HUDEP-2 (cell line): ENCODE results near the gene DLL1.
A peak's percentile ranks its signal among the peaks of the same experiment; 100 is the strongest.

ENCODE experiments used
- DNase-seq, 76 experiments: peaks; one replicate each; lab custom pipeline; 2025; ENCODE audit not compliant: unreplicated experiment in 76 of 76; lab: John Stamatoyannopoulos, UW

Gene DLL1

GRCh38 chr6:170296423-170296745 is 5.5 kb upstream of the DLL1 start:
- DNase-seq = no peak

GRCh38 chr6:170295510-170296422 is 4.9 kb upstream of the DLL1 start:
- DNase-seq = peak in 14 of 76 experiments; percentile 11 to 99 (median 95)

- DNase-seq = no peak
Observed at GRCh38 chr6:170294813-170295509, 4.1 kb upstream of the DLL1 start.

GRCh38 chr6:170294298-170294730 is 3.4 kb upstream of the DLL1 start:
- DNase-seq = no peak

- no peak for DNase-seq
Observed at GRCh38 chr6:170293341-170294231, 2.7 kb upstream of the DLL1 start.

GRCh38 chr6:170292407-170293158 is 1.7 kb upstream of the DLL1 start:
- DNase-seq = peak in 6 of 76 experiments; percentile 6 to 31 (median 20)

- DNase-seq = no peak
Observed at GRCh38 chr6:170292111-170292406, 1.2 kb upstream of the DLL1 start.

GRCh38 chr6:170291271-170292110 is 613 bp upstream of the DLL1 start:
- no peak for DNase-seq

GRCh38 chr6:170289951-170290295 is 955 bp downstream of the DLL1 start:
- no peak for DNase-seq

GRCh38 chr6:170289180-170289931 is 1.5 kb downstream of the DLL1 start:
- no peak for DNase-seq

- no peak for DNase-seq
Observed at GRCh38 chr6:170288852-170289179, 2.1 kb downstream of the DLL1 start.

- peak in 1 of 76 experiments; percentile 15 for DNase-seq
Observed at GRCh38 chr6:170288091-170288631, 2.7 kb downstream of the DLL1 start.

GRCh38 chr6:170287371-170287876 is 3.5 kb downstream of the DLL1 start:
- no peak for DNase-seq

GRCh38 chr6:170286934-170287265 is 4.0 kb downstream of the DLL1 start:
- DNase-seq = no peak

GRCh38 chr6:170286246-170286933 is 4.5 kb downstream of the DLL1 start:
- DNase-seq = peak in 54 of 76 experiments; percentile 18 to 75 (median 44)

GRCh38 chr6:170285482-170285881 is 5.4 kb downstream of the DLL1 start:
- DNase-seq = no peak

GRCh38 chr6:170284866-170285469 is 5.9 kb downstream of the DLL1 start:
- no peak for DNase-seq
